HG03354 (cell line): ENCODE results near the gene RPS6KA2.

Source experiments
- ATAC-seq: cut with Tn5 transposase; IDR thresholded peaks from one replicate; pipeline ENCODE4 v1.9.1; 2021; ENCODE audit warnings: mild to moderate bottlenecking; ENCODE audit not compliant: unreplicated experiment, poor library complexity, severe bottlenecking

RPS6KA2 gene

DNA sequence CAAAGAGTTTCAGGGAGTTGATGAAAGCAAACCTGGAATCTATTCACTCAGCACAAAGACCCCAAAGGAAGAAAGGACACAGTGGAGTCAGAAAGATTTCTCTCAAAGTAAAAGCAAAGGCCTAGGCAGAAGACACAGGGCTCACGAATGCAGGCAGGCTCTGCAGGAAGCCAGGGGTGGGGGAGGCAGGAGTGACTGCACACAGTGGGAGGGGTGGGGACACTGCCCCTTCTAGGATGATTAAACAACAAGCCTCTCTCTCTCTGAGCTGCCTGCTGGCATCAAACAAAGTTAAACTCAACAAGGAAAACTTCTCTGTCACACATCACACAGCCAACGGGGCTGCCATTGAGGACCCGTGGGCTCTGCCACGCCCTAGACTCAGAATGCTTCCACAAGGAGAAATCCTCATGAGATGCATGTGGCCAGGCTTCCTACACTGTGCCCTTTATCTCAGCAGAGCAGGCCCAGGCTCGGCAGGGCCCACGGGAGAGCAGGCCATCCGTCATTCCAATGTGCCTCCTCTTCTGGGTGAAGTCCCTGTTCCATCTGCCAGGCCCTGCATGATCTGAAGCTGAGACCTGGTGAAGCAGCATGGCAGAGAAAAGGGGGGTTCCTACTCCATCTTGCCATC is 110.7 kb downstream of the RPS6KA2 start:
- ATAC-seq, result no peak

DNA sequence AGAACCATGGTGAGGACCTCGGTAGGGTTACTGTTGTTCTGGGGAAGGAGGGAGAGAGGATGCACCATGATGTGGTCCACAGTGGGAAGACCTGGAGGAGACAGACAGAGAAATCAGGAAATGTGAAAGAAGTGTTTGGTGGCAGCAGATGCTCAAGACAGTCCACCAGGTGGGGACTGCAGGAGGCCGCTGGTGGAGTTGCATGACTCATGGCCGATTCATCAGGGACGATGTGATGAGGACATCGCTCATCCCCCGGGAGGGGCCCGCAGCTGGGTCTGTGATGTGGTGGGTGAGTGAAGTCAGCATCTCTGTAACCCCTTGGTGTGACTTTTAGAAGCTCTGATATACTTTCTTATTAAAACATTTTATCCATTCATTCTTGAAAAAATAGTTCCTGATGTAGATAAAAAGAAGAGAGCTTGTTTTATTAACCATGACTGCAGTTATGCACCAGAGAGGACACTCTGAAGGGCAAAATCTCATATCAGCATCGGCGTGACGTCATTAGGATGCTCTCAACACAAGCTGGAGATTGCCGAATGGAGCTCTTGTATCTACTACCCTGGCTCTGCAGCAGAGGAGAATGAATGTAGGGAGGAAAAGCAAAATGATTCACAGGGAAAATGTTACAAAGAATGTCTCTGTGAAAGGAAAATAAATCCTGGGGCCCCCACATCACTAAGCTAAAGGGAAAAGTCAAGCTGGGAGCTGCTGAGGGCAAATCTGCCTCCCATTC is 111.8 kb downstream of the RPS6KA2 start:
- no peak for ATAC-seq

DNA sequence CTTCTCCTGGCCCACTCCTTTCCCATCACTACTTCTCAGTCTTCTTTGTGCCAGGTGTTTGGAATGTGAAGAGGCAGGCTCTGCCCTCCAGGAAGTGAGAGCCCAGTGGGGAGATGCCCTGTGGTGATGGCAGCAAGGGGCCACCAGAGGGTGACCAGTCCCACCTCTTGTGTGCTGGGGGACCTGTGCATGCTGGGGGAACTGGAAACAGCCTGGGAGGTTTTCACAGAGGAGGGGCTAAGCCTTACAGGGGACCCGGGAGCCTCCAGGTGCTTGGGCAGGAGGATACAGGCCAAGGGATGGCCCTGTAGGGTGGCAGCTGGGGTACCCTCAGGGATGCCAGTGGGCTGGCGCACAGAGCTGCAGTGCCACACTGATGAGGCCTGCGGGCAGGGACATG is 112.9 kb downstream of the RPS6KA2 start:
- ATAC-seq, result no peak

DNA sequence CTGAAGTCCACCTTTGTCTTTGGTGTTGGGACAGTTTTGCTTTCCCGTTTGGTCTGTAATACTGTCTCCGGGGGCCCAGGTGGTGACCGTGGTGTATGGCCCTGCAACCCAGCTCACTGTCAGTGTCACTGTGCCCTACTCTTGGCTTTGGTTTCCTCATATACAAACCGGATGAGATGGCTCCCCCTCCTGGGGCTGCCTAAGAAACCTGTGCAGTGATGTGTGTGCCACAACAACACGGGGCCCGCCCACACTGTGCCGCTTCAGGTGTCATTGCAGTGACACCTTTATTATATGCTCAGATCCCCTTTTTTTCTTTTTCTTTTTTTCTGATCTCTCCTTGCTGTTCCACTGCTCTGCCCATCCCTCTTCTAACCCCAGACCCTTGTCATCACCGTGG is 114.5 kb downstream of the RPS6KA2 start:
- peak; percentile 94 for ATAC-seq

DNA sequence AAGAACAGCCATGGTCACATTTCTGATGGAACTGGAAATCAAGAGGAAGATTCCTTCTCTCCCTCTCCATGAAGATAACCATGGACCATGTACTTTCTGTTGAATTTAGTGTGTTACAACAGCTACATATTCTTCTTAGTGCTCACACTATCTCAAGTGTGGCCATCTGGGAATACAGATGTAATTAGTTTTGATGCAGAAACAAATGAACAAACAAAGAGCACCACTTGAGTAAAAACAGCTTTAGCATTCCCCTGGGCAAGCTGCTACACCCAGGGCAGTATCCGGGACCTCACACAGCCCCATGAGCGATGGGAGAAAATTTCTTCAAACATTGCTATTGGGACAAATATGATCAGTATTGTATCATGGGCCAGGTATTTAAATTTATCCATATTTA is 115.7 kb downstream of the RPS6KA2 start:
- ATAC-seq, result no peak

DNA sequence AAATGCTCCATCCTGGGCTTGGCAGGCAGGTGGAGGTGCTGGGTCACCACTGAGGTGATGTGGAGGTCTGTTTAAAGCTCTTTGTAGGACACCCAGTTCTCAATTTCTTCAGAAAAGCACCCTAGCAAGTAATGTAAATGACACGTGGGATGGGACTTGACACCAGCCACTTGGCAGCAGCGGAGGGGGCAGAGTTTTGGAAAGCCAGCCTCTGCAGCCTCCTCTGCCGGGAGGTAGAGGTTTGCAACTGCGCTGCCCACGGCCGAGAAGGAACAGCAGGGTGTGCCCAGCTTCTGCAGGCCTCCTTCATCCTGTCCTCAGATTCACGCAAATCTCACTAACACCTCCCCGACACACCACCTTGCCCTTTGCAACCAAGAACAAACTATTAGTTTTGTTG is 117.9 kb downstream of the RPS6KA2 start:
- no peak for ATAC-seq

DNA sequence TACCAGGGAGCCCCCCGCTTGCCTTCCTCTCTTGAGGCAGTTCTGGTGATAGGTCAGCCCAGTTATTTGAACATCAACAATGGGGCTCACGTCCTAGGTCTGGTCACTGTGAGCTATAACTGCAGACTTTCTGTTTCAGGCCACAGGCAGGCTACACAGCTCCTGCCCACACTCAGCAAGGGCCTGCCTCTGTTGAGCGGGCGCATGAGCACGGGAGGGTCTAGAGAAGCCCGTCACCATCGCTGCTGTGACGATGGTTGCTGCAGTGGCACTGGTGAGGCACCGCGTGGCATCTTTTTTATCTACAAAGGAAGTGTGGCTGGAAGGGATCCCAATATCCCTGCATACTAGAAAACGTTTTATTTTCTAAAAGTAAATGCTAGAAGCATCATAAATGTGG is 118.3 kb downstream of the RPS6KA2 start:
- ATAC-seq, result no peak

DNA sequence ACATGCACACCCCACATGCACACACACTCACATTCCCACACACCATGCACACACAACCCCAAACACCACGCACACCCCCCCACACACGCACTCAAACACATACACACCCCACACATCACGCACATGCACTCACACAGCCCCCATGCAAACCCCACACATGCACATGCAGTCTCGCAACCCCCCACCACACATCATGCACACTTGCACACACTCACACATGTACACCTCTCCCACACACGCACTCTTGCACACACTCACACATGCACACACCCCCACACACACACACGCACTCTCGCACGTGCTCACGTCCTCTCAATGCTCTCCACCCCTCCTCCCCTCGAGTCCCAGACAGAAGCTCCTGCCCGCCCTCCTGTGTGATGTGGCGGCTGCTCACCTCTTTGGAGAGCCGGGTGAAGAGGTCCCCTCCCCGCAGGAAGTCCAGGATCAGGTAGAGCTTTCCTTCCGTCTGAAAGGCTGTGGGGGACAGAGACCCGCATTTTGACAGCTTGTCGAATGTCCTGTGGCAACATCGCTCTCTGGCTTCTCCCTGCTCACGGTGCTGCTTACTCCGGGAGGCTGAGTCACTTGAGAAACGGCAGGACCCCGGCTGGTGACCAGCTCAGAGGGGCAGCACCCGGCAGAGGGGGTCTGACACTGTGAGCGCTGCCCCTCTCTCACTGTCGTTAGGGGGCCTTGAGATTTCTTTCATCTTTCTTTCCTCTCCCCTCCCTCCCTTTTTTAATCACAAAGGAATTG is 119.1 kb downstream of the RPS6KA2 start:
- ATAC-seq, result no peak

DNA sequence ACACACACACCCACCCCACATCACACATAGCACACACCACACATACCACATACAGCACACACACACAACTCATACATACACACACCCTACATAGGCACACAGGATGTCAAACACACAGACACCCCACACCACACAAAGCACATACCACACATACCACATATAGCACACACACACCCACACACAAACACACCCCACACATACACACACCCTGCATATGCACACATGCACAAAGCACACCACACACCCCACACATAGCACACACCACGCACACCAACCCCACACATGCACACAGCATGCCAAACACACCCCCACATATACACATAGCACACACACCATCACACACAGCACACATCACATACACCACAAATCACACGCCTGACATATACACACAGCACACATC is 119.7 kb downstream of the RPS6KA2 start:
- ATAC-seq, result no peak

DNA sequence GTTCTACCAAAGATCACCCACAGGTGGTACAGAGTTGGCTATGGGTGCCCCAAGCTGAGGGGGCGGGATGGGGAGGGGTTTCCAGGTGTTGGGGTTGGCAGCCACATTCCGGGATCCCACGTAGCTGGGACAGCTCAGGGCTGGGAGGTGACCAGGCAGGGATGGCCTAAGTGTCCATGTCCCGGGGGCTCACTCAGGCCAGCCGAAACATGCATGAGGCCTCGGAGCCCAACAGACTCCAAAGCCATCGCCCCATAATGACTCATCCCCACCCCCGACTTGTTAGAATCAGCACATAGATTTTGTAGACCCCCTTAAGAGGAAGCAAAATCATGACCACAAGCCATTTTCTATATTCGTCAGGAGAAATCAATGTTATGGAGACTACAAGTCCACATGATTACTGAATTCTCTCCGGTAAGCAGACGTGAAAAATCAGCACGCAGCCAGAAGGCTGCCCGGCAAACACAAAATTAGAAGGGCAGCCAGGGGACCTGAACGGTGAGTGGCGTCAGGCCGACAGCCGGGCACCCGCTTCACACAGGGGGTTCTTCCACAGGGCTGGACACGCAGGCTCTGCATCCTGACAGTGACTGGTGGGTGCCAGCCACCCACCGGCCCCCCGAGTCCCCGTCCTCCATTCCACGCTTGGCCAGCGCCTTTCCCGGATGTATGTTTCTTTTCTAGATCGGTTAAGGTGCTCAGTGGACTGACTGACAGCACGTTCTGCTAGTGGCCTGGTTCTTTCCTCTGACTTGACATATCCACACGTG is 121.7 kb downstream of the RPS6KA2 start:
- ATAC-seq, result no peak

DNA sequence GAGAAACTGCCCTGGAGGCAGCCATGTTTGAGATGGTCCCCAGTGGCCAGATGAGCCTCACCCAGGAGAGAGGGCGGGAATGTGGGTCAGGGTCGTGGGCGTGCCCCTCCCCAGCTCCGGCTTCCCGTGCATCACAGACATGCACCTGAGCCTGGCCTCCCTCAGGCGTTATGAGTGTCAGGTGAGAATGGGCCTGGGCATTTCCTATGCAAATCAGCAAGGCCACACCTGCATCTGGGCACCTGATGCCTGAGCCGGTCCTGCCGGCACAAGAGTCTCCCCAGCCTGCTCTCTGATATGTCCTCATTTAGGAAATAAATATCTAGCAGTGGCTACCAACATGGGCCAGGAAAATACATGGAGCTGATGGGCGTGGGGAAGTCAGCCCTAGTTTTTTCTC is 123.0 kb downstream of the RPS6KA2 start:
- ATAC-seq, result no peak

DNA sequence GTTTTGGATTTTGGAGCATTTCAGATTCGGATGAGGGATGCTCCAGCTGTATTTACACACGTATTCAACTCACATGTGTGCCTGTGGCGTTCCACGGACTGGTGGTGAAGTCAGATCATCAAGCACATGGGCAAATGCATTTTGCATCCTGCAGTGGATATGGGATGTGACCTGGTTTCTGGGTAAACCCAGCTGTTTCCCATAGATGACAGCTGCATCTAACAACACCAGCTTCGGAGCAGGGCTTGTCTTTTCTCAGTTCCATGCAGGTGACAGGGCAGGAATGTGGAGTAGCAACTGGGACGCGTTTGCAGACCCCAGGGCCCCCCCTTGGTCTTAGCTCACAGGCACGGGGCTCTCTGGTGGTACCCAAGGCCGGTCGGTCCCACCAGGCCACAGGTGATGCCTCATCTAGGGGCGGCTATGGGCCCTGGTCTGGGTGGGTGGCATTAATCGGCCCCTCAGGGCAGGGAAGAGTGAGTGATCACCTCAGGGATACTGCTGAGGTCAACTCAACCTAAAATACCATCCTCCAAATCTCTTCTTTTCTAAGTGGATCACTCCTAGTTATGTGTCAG is 123.8 kb downstream of the RPS6KA2 start:
- no peak for ATAC-seq

DNA sequence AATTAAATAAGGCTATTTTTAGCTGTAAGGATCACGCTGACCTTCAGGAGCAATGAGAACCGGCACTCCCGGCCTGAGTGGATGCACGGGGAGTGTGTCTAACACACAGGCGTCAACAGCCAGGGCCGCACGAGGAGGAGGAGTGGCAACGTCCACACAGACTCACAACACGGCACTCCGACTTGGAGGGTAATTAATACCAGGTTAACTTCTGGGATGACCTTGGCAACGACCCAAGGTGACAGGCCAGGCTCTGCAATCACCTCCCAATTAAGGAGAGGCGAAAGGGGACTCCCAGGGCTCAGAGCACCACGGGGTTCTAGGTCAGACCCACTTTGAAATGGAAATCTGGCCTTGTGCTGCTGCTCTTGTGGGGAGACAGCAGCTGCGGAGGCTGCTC is 124.6 kb downstream of the RPS6KA2 start:
- ATAC-seq, result no peak

DNA sequence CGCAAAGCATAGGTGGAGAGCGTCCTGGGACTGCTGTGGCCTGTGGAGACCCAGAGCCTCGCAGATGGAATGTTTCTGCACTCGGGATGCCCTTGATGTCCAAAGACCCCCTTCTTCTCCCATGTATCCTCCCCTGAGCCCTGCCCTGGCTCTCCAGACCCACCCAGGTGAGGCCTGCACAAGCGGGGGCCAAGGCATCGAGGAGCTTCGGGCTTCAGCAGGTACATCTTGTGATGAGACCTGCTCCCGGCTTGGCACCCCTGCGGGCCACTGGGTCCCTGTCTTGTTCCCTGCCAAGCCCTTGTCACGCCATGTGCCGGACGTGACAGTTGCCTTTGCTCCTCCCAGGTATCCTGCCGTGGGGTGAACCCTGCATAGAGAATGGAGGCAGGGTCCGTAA is 125.8 kb downstream of the RPS6KA2 start:
- no peak for ATAC-seq

DNA sequence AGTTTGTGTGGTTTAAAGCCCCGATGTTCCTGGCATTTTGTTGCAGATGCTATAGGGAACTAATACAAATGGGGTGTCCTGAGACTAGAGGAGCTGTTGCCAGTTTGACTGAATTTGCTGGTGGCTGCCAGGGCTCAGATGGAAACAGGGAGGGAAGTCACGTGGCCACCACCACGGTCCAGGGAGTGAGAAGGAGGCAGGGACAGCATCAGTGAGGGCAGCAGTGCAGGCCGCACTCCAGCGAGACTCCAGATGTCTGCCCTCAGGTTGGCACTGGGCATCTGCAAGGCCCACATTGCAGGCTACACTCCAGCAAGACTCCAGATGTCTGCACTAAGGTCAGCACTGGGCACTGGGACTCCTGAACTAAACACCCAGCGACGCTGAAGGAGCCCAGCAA is 126.8 kb downstream of the RPS6KA2 start:
- no peak for ATAC-seq

DNA sequence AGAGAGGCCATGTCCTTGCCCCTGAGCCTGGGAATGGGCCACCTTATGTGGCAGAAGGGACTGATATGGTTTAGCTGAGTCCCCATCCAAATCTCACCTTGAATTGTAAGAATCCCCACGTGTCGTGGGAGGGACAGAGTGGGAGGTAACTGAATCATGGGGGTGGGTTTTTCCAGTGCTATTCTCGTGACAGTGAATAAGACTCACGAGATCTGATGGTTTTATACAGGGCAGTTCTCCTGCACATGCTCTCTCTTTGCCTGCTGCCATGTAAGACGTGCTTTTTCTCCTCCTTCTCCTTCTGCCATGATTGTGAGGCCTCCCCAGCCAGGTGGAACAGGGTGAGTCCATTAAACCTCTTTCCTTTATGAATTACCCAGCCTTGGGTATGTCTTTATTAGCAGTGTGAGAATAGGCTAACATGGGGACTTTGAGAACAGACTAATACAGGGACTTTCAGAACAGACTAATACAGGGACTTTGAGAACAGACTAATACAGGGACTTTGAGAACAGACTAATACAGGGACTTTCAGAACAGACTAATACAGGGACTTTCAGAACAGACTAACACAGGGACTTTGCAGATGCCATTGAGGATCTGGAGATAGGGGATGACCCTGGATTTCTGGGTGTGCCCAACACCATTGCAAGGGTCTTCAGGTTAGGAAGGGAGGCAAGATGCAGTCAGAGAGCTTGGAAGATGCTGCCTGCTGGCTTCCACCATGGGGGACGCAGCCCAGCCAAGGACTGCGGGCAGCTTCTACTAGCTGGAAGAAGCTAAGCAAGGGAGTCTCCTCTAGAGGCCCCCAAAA is 127.5 kb downstream of the RPS6KA2 start:
- ATAC-seq, result peak; percentile 73

DNA sequence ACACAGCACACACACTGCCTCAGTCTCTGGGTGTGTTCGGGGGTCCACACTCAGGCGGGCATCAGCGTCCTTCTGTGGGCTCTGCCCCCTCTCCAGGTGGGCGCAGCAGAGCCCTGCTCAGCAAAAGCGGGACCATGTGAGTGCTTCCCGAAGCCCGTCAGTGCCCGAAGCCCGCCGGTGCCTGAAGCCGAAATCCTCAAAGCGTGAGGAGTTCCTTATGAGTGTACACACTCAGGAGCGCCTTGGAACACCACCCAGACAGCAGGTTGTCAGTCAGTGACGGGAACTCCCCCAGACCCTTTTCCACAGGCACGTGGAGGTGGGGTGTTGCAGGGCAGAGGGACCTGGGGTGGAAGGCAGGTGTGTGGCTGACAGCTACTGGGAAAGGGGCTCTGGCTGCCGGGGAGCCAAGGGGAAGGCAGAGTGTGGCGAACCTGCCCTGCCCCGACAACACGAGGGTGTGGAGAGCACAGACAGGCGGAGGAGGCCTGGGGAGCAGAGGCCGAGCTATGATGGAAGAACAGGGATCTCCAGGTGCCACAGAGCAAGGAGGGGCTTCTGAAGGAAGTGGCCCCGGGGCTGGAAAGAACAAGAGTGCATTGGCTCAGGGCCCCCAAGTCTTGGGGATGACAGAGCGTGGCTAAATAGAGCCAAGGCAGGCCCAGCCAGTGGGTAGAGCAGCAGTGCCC is 128.2 kb downstream of the RPS6KA2 start:
- no peak for ATAC-seq

DNA sequence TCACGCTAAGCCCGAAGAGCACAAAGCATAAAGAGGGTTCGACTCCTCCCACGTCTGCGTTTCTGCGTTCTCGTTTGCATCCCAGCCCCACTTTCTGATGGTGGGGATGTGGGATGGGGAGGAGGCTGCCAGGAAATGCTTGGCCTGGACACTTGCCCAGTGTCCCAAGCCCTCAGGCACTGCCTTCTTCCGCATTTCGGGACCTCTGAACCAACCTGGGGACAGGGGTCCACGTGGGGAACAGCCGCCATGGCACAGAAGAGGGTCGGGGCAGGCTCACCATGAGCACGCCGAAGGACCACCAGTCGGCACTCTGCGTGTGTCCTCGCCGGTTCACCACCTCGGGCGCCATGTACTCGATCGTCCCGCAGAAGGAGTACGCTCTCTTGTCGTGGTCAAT is 128.8 kb downstream of the RPS6KA2 start:
- ATAC-seq, result no peak
